K562 (cell line): ENCODE measurements around the gene ATE1. TPM values are rescaled to one million over a fixed set of nuclear protein-coding genes. Genes with fewer than 3 reads are reported as not detected.
A peak's percentile ranks its signal among the peaks of the same experiment; 100 is the strongest.

Source experiments
- ATAC-seq: fragments of 200-7000 bp; cut with Tn5 transposase; 3 replicates; pipeline ENCODE4 v1.9.1; 2020; ENCODE audit warnings: moderate library complexity
- BruUV-seq: library from RNA; stranded (reverse); fragments of 400-500 nt; replicated peaks from 2 replicates; lab custom pipeline; 2021; lab: Mats Ljungman, UMichigan
- CTCF ChIA-PET: fragments of 300-600 bp; formaldehyde crosslinking; extraction: SDS; loops from one replicate; lab custom pipeline; 2021; ENCODE audit warnings: low intra/inter-chr PET ratio; lab: Yijun Ruan, JAX
- POLR2A ChIA-PET: fragments of 300-600, 350-650 bp; sonication (Branson Sonifier 250); formaldehyde crosslinking; extraction: SDS; loops from one replicate; lab custom pipeline; 2021; ENCODE audit warnings: antibody characterized with exemption, inconsistent platforms; lab: Yijun Ruan, JAX
- DNase-seq, 4 experiments: peaks; one replicate each; pipeline versions ENCODE4 v3.0.0 to v3.0.0-alpha.2; 2011 to 2018; ENCODE audit warnings: low spot score in 3 of 4, mixed read lengths in 3 of 4; ENCODE audit errors: extremely low read depth in 1 of 4
- FAIRE-seq: peaks from 2 replicates; lab custom pipeline; 2011; peaks lifted over from hg19 to GRCh38; lab: Jason Lieb, UNC
- H2AFZ ChIP-seq: 2 replicates; pipeline ENCODE4 v1.6.0; 2011; ENCODE audit warnings: low read depth, low read length, control low read depth, inconsistent platforms
- H3K27ac ChIP-seq: fragments of 200-600 bp; 3 replicates; pipeline ENCODE4 v1.8.0; 2011; ENCODE audit warnings: low read depth, mild to moderate bottlenecking, control low read depth, inconsistent platforms, low read length, moderate library complexity, mixed read lengths; ENCODE audit errors: extremely low read depth
- H3K27me3 ChIP-seq, 2 experiments: fragments of 300-600 bp in 1 of 2; 2 replicates in 1 of 2; 3 replicates in 1 of 2; pipeline versions ENCODE4 v1.6.0 to v1.8.0; 2011; ENCODE audit warnings: inconsistent platforms in 2 of 2, low read length in 2 of 2, mild to moderate bottlenecking in 1 of 2, mixed read lengths in 1 of 2, moderate library complexity in 1 of 2; ENCODE audit not compliant: control insufficient read depth in 2 of 2, insufficient read depth in 2 of 2
- H3K36me3 ChIP-seq: fragments of 300-600 bp; 3 replicates; pipeline ENCODE4 v1.8.0; 2011; ENCODE audit warnings: mild to moderate bottlenecking, low read length, inconsistent platforms; ENCODE audit not compliant: control insufficient read depth, insufficient read depth
- H3K4me1 ChIP-seq, 2 experiments: fragments of 200-600 bp in 1 of 2; replicated peaks in 1 of 2; 2 replicates in 1 of 2; 3 replicates in 1 of 2; pipeline versions ENCODE4 v1.5.1 to v1.8.0; 2011; ENCODE audit warnings: inconsistent platforms in 2 of 2, low read length in 2 of 2, mild to moderate bottlenecking in 1 of 2, mixed read lengths in 1 of 2, moderate library complexity in 1 of 2; ENCODE audit not compliant: control insufficient read depth in 2 of 2, insufficient read depth in 2 of 2
- H3K4me2 ChIP-seq: 2 replicates; pipeline ENCODE4 v1.6.1; 2011; ENCODE audit warnings: low read length, control low read depth, inconsistent platforms, mixed read lengths; ENCODE audit not compliant: insufficient read depth
- H3K4me3 ChIP-seq: fragments of 200-600 bp; sonication (generic), shearing (Covaris generic); 2 replicates; pipeline ENCODE4 v1.5.1; 2016; ENCODE audit warnings: control low read depth, inconsistent platforms
- H3K79me2 ChIP-seq: fragments of 200-600 bp; 3 replicates; pipeline ENCODE4 v1.8.0; 2011; ENCODE audit warnings: low read length, inconsistent platforms; ENCODE audit not compliant: control insufficient read depth, insufficient read depth
- H3K9ac ChIP-seq, 2 experiments: 2 replicates each; pipeline versions ENCODE4 v1.6.0 to v1.6.1; 2011; ENCODE audit warnings: low read depth in 2 of 2, low read length in 2 of 2, control low read depth in 1 of 2, inconsistent platforms in 1 of 2, mild to moderate bottlenecking in 1 of 2, mixed read lengths in 1 of 2; ENCODE audit not compliant: insufficient read depth in 1 of 2
- H3K9me1 ChIP-seq: one replicate; pipeline ENCODE4 v1.6.0; 2011; ENCODE audit warnings: inconsistent platforms, mild to moderate bottlenecking, low read length, moderate library complexity; ENCODE audit not compliant: control insufficient read depth, insufficient read depth
- H3K9me3 ChIP-seq: replicated peaks from 2 replicates; pipeline ENCODE4 v1.5.1; 2011; ENCODE audit warnings: low read depth, low read length, inconsistent platforms; ENCODE audit not compliant: control insufficient read depth, insufficient read depth
- H4K20me1 ChIP-seq: replicated peaks from 2 replicates; pipeline ENCODE4 v1.6.1; 2011; ENCODE audit warnings: low read length, inconsistent platforms, mixed read lengths; ENCODE audit not compliant: control insufficient read depth, insufficient read depth
- BRD9 ChIP-seq: fragments of 450-650 bp; IDR thresholded peaks from 2 replicates; pipeline ENCODE4 v1.6.1; 2018; ENCODE audit warnings: low read depth; ENCODE audit not compliant: partially characterized antibody
- CHAMP1 ChIP-seq: fragments of 450-650 bp; IDR thresholded peaks from 2 replicates; pipeline ENCODE4 v1.6.1; 2016; ENCODE audit warnings: mild to moderate bottlenecking
- E4F1 ChIP-seq: fragments of 250-450 bp; sonication (Bioruptor Pico); IDR thresholded peaks from 2 replicates; pipeline ENCODE4 v1.5.0; 2021; ENCODE audit warnings: mild to moderate bottlenecking, borderline replicate concordance
- ETS2 ChIP-seq: IDR thresholded peaks from 2 replicates; pipeline ENCODE4 v1.6.1; 2016; ENCODE audit warnings: borderline replicate concordance, missing genetic modification characterization, mild to moderate bottlenecking, moderate library complexity, missing compliant biosample characterization; ENCODE audit not compliant: poor library complexity, severe bottlenecking
- ETV1 ChIP-seq: fragments of 450-650 bp; conservative IDR thresholded peaks from 2 replicates; pipeline ENCODE4 v1.6.1; 2016; ENCODE audit warnings: missing genetic modification characterization, control low read depth, low read depth, missing compliant biosample characterization
- FOXJ2 ChIP-seq: fragments of 200-800 bp; sonication (Bioruptor generic); IDR thresholded peaks from 2 replicates; pipeline ENCODE4 v1.6.1; 2016; ENCODE audit warnings: missing genetic modification characterization, missing compliant biosample characterization
- IRF2 ChIP-seq: sonication (generic); formaldehyde crosslinking; IDR thresholded peaks from 2 replicates; pipeline ENCODE4 v1.8.1; 2022; ENCODE audit warnings: mild to moderate bottlenecking, missing genetic modification reagents
- LARP7 ChIP-seq: fragments of 450-650 bp; IDR thresholded peaks from 2 replicates; pipeline ENCODE4 v1.6.1; 2016
- RFX1 ChIP-seq: fragments of 450-650 bp; IDR thresholded peaks from 2 replicates; pipeline ENCODE4 v1.6.1; 2016; ENCODE audit warnings: mild to moderate bottlenecking, moderate library complexity
- SRF ChIP-seq, 2 experiments: fragments of 250-450, 450-650 bp in 1 of 2; sonication (Bioruptor Pico) in 1 of 2; sonication (generic) in 1 of 2; formaldehyde crosslinking; IDR thresholded peaks; 2 replicates each; pipeline versions ENCODE4 v1.5.0 to v1.5.1; 2020 to 2022; ENCODE audit warnings: mild to moderate bottlenecking in 1 of 2, missing genetic modification reagents in 1 of 2
- ZFX ChIP-seq: sonication (generic); formaldehyde crosslinking; IDR thresholded peaks from 2 replicates; pipeline ENCODE4 v1.8.0; 2022; ENCODE audit warnings: mild to moderate bottlenecking, missing genetic modification reagents, moderate library complexity
- WGBS: fragments of 100-300 bp; shearing (Covaris generic); methylation state at CpG from one replicate; pipeline ENCODE4 v1.1.6; 2016; ENCODE audit warnings: low coverage, mixed read lengths; ENCODE audit not compliant: insufficient coverage; ENCODE audit errors: missing lambda C conversion rate; 5-methylcytosine and 5-hydroxymethylcytosine counted together
- in situ Hi-C: fragments of 300-500 bp; cut with MboI; formaldehyde crosslinking; loops from 4 replicates; pipeline ENCODE4 v1.15.0; 2018; ENCODE audit warnings: inconsistent platforms, mixed read lengths
- intact Hi-C: fragments of 100-400 bp; cut with micrococcal nuclease; formaldehyde crosslinking; loops from 2 replicates; pipeline ENCODE4 v1.14.2; 2022
- polyA plus RNA-seq, 8 experiments: library from polyadenylated mRNA; depleted of rRNA in 4 of 8; stranded (reverse) in 5 of 8; unstranded in 3 of 8; fragments of >200 nt; fragmentation: Nextera tagmentation in 2 of 8; fragmentation: Illumina TruSeq in 1 of 8; extraction: Ambion mirVana in 2 of 8; extraction: Trizol in 1 of 8; gene quantifications; 2 replicates each; pipeline versions ENCODE4 v1.2.1 to v1.2.3, GENCODE V29; 2011 to 2014; ENCODE audit warnings: inconsistent platforms in 1 of 8, missing spikeins in 1 of 8
- total RNA-seq, 7 experiments: library from RNA; depleted of rRNA in 6 of 7; stranded (reverse); fragments of >200 nt in 6 of 7; fragmentation: Illumina TruSeq in 2 of 7; extraction: Trizol in 2 of 7; gene quantifications; 2 replicates each; pipeline versions ENCODE4 v1.2.1 to v1.2.3, GENCODE V29; 2011 to 2021; ENCODE audit warnings: low replicate concordance in 1 of 7

Gene ATE1
- total and polyA plus RNA-seq, 9 of the 15 experiments (the other 6 are each of a cell fraction or from before 2014, with no cell fraction given): 3.0 to 14.2 (median 8.8) TPM

GRCh38 chr10:121921238-121921931 lies 6.4 kb downstream of the ATE1 start:
- H3K9me3 ChIP-seq: no peaks in the 10 kb centered on the region
- intact Hi-C loops (no loop called here), in situ Hi-C loops (loop anchor here (25.0 kb wide), 1 partner anchor 984 kb away; no protein-coding TSS in a partner anchor)
- POLR2A ChIA-PET: interaction anchor here (0.6 kb wide), 1 partner anchor 50 kb away, joined by 3 read pairs; no protein-coding TSS in a partner anchor
- peaks cover 10% of the 10 kb centered on the region for H3K79me2 ChIP-seq
- no TSS peak for BruUV-seq
- no peak overlapping the region for H3K4me3 ChIP-seq
- no peak for ATAC-seq
- peak in 1 of 4 experiments; percentile 24 for DNase-seq
- H3K4me1 ChIP-seq: peaks cover 0 to 6% of the 10 kb centered on the region in 2 experiments; a peak in 3 of 5 replicates
- H2AFZ ChIP-seq: no peak overlapping the region
- no peak for FAIRE-seq
- H4K20me1 ChIP-seq: no peaks in the 10 kb centered on the region
- H3K9ac ChIP-seq: no peak overlapping the region
- no peaks in the 10 kb centered on the region for H3K9me1 ChIP-seq
- H3K27ac ChIP-seq: no peak overlapping the region; the same call in 2 of the 3 replicates
- CTCF ChIA-PET: no interaction called here
- no peaks in the 10 kb centered on the region for H3K27me3 ChIP-seq
- WGBS: 46% methylated on average over 9 of the region's 10 CpGs
- peaks cover 13% of the 10 kb centered on the region; the same call in 1 of the 3 replicates for H3K36me3 ChIP-seq
- H3K4me2 ChIP-seq: no peak overlapping the region; the same call in 1 of the 2 replicates
- TF ChIP-seq SRF (CRISPR knock-in tag; IDR thresholded peaks at IDR 0.05) (no peak), LARP7 (no peak), CHAMP1 (no peak), FOXJ2 (tag) (0 out of 2 replicates have a peak, but pooled peaks have one; percentile 50), IRF2 (CRISPR knock-in tag) (no peak), BRD9 (no peak), ETV1 (no peak), E4F1 (CRISPR knock-in tag) (no peak), RFX1 (peak; percentile 80), ZFX (CRISPR knock-in tag) (peak; percentile 39; the same call in 1 of the 2 replicates), ETS2 (no peak)
